Neural progenitor cell (in vitro differentiated cells): ENCODE data around the gene CYSTM1. TPM values are rescaled to one million over a fixed set of nuclear protein-coding genes. Genes with fewer than 3 reads are reported as not detected.
"Not testable (repeated sequence)": the region's sequence is repeated elsewhere in the genome, so short reads cannot be mapped to it uniquely, and the experiment has no call there.

Source experiments
- DNase-seq: peaks from one replicate; pipeline ENCODE4 v3.0.0-alpha.2; 2016; ENCODE audit warnings: low spot score
- H2AFZ ChIP-seq: fragments of 200-600 bp; sonication (generic); replicated peaks from 2 replicates; pipeline ENCODE4 v1.6.1; 2016; ENCODE audit warnings: antibody characterized with exemption
- H3F3A ChIP-seq: fragments of 200-600 bp; sonication (generic); 2 replicates; pipeline ENCODE4 v1.6.1; 2016; ENCODE audit warnings: antibody characterized with exemption, low read depth
- H3K27ac ChIP-seq: fragments of 200-600 bp; sonication (generic); 2 replicates; pipeline ENCODE4 v1.5.1; 2016; ENCODE audit warnings: mild to moderate bottlenecking
- H3K27me3 ChIP-seq: fragments of 200-600 bp; sonication (generic); 2 replicates; pipeline ENCODE4 v1.6.1; 2016; ENCODE audit warnings: mild to moderate bottlenecking, moderate library complexity
- H3K36me3 ChIP-seq: fragments of 200-600 bp; sonication (generic); 2 replicates; pipeline ENCODE4 v1.5.1; 2016
- H3K4me1 ChIP-seq: fragments of 200-600 bp; sonication (generic); 2 replicates; pipeline ENCODE4 v1.6.1; 2016; ENCODE audit warnings: mixed run types
- H3K4me2 ChIP-seq: fragments of 200-600 bp; sonication (generic); 2 replicates; pipeline ENCODE4 v1.6.1; 2016
- H3K4me3 ChIP-seq: fragments of 200-600 bp; sonication (generic); 2 replicates; pipeline ENCODE4 v1.5.1; 2016
- H3K79me2 ChIP-seq: fragments of 200-600 bp; sonication (generic); 2 replicates; pipeline ENCODE4 v1.6.1; 2016; ENCODE audit warnings: low read depth
- H3K9ac ChIP-seq: fragments of 200-600 bp; sonication (generic); 2 replicates; pipeline ENCODE4 v1.6.1; 2016
- H3K9me3 ChIP-seq: fragments of 200-600 bp; sonication (generic); 2 replicates; pipeline ENCODE4 v1.5.1; 2016; ENCODE audit warnings: low read depth
- H4K20me1 ChIP-seq: fragments of 200-600 bp; sonication (generic); 2 replicates; pipeline ENCODE4 v1.6.1; 2016; ENCODE audit warnings: low read depth
- H3K27ac Mint-ChIP-seq: 3 replicates; pipeline ENCODE4 v1.8.0; 2021; ENCODE audit warnings: mixed read lengths
- H3K27me3 Mint-ChIP-seq: 2 replicates; pipeline ENCODE4 v1.8.0; 2022; ENCODE audit warnings: low read depth, mild to moderate bottlenecking, inconsistent platforms, moderate library complexity, mixed read lengths; ENCODE audit not compliant: insufficient read depth
- H3K36me3 Mint-ChIP-seq: 3 replicates; pipeline ENCODE4 v1.8.0; 2021; ENCODE audit warnings: mixed read lengths
- H3K4me1 Mint-ChIP-seq: 3 replicates; pipeline ENCODE4 v1.8.0; 2021; ENCODE audit warnings: mixed read lengths
- H3K4me3 Mint-ChIP-seq: 3 replicates; pipeline ENCODE4 v1.8.0; 2021; ENCODE audit warnings: mild to moderate bottlenecking, moderate library complexity, mixed read lengths
- H3K9me3 Mint-ChIP-seq: 3 replicates; pipeline ENCODE4 v1.8.0; 2020; ENCODE audit warnings: mixed read lengths
- EZH2 ChIP-seq: fragments of 200-600 bp; sonication (generic); IDR thresholded peaks from 2 replicates; pipeline ENCODE4 v1.6.1; 2017; ENCODE audit warnings: antibody characterized with exemption, mild to moderate bottlenecking, moderate library complexity
- EZH2phosphoT487 ChIP-seq: fragments of 200-600 bp; sonication (generic); IDR thresholded peaks from 2 replicates; pipeline ENCODE4 v1.6.1; 2017; ENCODE audit warnings: antibody characterized with exemption
- total RNA-seq: library from RNA; depleted of rRNA; stranded (reverse); fragments of >200 nt; gene quantifications from 2 replicates; pipeline ENCODE4 v1.2.3, GENCODE V29; 2015; ENCODE audit warnings: low replicate concordance
- TF ChIP-seq, protein P1 (sequence below): fragments of 200-600 bp; sonication (generic); IDR thresholded peaks from 2 replicates; pipeline ENCODE4 v1.5.1; 2017; ENCODE audit warnings: antibody characterized with exemption, mild to moderate bottlenecking

Gene CYSTM1
- total RNA-seq, 1 donor from 2014 or later = 8.9 TPM

DNA sequence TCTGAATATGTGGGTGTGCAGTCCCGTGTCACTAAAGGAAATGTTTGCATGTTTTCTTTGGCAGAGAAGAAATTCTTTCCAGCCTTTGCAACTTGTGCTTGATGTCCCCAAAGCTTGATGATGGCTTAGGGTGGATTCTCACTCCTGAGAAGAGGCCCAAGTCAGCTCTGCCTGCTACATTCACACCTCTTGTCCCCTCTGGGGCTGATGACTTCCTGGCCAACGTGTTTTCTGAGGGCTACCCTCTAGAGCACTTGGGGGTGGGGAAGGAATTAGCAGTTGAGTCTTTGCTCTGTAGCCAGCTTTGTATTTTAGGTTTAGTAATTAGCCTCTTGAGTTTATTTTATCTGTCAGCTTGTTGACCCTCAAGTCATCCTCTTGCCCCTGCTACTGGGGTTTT is 19.7 kb downstream of the CYSTM1 start:
- H2AFZ ChIP-seq = no peak overlapping the region
- DNase-seq = no peak
- H4K20me1 ChIP-seq = no peaks in the 10 kb centered on the region
- H3K79me2 ChIP-seq = no peaks in the 10 kb centered on the region
- H3K27ac ChIP-seq = no peak overlapping the region
- H3K4me1 ChIP-seq = peaks cover 21% of the 10 kb centered on the region
- Mint-ChIP-seq H3K36me3 (peaks cover 8% of the 10 kb centered on the region), H3K9me3 (no peaks in the 10 kb centered on the region), H3K4me1 (peaks cover 18% of the 10 kb centered on the region), H3K4me3 (no peak overlapping the region), H3K27me3 (no peaks in the 10 kb centered on the region), H3K27ac (no peak overlapping the region)
- no peaks in the 10 kb centered on the region for H3K9me3 ChIP-seq
- TF ChIP-seq EZH2phosphoT487 = no peak
- TF ChIP-seq, protein P1, sequence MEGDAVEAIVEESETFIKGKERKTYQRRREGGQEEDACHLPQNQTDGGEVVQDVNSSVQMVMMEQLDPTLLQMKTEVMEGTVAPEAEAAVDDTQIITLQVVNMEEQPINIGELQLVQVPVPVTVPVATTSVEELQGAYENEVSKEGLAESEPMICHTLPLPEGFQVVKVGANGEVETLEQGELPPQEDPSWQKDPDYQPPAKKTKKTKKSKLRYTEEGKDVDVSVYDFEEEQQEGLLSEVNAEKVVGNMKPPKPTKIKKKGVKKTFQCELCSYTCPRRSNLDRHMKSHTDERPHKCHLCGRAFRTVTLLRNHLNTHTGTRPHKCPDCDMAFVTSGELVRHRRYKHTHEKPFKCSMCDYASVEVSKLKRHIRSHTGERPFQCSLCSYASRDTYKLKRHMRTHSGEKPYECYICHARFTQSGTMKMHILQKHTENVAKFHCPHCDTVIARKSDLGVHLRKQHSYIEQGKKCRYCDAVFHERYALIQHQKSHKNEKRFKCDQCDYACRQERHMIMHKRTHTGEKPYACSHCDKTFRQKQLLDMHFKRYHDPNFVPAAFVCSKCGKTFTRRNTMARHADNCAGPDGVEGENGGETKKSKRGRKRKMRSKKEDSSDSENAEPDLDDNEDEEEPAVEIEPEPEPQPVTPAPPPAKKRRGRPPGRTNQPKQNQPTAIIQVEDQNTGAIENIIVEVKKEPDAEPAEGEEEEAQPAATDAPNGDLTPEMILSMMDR = no peak
- no peak for TF ChIP-seq EZH2
- H3F3A ChIP-seq = no peaks in the 10 kb centered on the region
- H3K4me3 ChIP-seq = no peak overlapping the region
- H3K36me3 ChIP-seq = no peaks in the 10 kb centered on the region
- H3K27me3 ChIP-seq = no peaks in the 10 kb centered on the region
- H3K9ac ChIP-seq = no peak overlapping the region
- no peak overlapping the region for H3K4me2 ChIP-seq

DNA sequence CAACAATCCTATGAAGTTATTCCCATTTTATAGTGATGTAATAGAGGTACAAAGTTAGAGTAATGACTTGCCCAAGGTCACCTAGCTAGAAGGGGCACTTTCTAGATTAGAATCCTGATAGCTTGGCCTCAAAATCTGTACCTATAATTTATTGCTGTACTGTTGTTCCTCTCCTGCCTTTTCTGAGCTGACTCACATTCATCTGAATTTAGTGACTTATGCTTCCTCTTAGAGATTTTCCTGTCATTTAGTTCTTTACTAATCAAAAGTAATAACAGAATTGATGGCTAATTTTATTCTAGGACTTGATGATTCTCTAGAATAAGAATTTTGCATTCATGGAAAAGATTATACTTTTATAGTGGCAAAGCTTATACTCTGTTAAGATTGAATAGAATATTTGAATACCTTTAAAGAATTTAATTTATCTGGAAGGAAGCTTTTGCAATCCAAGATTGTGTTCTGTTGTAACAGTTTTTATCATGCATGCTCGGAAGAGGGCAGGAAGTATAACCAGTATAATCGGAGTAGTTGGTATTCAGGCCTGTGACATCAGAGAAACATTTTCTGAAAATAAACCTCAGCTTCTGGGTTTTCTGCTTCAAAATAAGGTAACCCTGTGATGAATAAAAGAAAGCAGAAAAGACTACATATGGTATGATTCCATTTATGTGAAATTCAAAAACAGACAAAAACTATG is 21.3 kb downstream of the CYSTM1 start:
- H4K20me1 ChIP-seq = no peaks in the 10 kb centered on the region
- no peak overlapping the region for H2AFZ ChIP-seq
- DNase-seq = no peak
- H3K36me3 ChIP-seq = no peaks in the 10 kb centered on the region
- H3K9me3 ChIP-seq = no peaks in the 10 kb centered on the region
- no peak overlapping the region for H3K27ac ChIP-seq
- Mint-ChIP-seq H3K27ac (no peak overlapping the region), H3K9me3 (no peaks in the 10 kb centered on the region), H3K27me3 (no peaks in the 10 kb centered on the region), H3K36me3 (peaks cover 9% of the 10 kb centered on the region), H3K4me1 (peaks cover 6% of the 10 kb centered on the region), H3K4me3 (no peak overlapping the region)
- TF ChIP-seq EZH2 (no peak), EZH2phosphoT487 (no peak)
- TF ChIP-seq, protein P1 = no peak
- peaks cover 7% of the 10 kb centered on the region for H3K4me1 ChIP-seq
- H3K9ac ChIP-seq = no peak overlapping the region
- H3K4me3 ChIP-seq = no peak overlapping the region
- no peaks in the 10 kb centered on the region for H3F3A ChIP-seq
- H3K27me3 ChIP-seq = no peaks in the 10 kb centered on the region
- H3K79me2 ChIP-seq = no peaks in the 10 kb centered on the region
- no peak overlapping the region for H3K4me2 ChIP-seq

DNA sequence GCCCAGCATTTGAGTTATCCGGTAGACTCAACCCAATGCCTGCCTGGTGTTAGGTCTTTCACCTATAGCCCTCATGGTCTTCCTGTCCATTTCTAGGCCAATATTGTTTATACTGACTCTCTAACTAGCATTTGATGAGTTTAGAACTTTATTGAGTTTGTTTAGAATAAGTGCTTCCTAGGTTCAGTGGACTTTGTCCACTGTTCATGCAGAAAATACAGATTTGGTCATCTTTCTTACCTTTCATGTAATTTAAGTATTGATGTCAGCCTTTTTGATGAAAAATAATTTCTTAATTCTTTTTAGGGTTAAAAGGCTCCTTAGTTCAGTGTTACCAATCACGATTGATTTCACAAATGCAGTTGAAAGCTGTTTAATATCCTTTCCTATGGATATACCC is 22.0 kb downstream of the CYSTM1 start:
- Mint-ChIP-seq H3K27me3 (no peaks in the 10 kb centered on the region), H3K4me3 (no peak overlapping the region), H3K27ac (no peak overlapping the region), H3K4me1 (peaks cover 2% of the 10 kb centered on the region), H3K9me3 (no peaks in the 10 kb centered on the region), H3K36me3 (peaks cover 9% of the 10 kb centered on the region)
- TF ChIP-seq, protein P1 = no peak
- TF ChIP-seq EZH2phosphoT487 = no peak
- no peak for TF ChIP-seq EZH2
- H4K20me1 ChIP-seq = no peaks in the 10 kb centered on the region
- H3K4me3 ChIP-seq = no peak overlapping the region
- no peaks in the 10 kb centered on the region for H3K4me1 ChIP-seq
- no peaks in the 10 kb centered on the region for H3K27me3 ChIP-seq
- DNase-seq = no peak
- no peak overlapping the region for H2AFZ ChIP-seq
- H3K9ac ChIP-seq = no peak overlapping the region
- H3K9me3 ChIP-seq = no peaks in the 10 kb centered on the region
- H3K36me3 ChIP-seq = no peaks in the 10 kb centered on the region
- H3K4me2 ChIP-seq = no peak overlapping the region
- no peak overlapping the region for H3K27ac ChIP-seq
- no peaks in the 10 kb centered on the region for H3F3A ChIP-seq
- no peaks in the 10 kb centered on the region for H3K79me2 ChIP-seq

DNA sequence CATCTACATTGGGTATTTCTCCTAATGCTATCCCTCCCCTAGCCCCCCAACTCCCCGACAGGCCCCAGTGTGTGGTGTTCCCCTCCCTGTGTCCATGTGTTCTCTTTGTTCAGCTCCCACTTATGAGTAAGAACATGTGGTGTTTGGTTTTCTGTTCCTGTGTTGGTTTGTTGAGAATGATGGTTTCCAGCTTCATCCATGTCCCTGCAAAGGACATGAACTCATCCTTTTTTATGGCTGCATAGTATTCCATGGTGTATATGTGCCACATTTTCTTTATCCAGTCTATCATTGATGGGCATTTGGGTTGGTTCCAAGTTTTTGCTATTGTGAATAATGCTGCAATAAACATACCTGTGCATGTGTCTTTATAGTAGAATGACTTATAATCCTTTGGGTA is 23.9 kb downstream of the CYSTM1 start:
- H3K27me3 ChIP-seq, H3K36me3 Mint-ChIP-seq, H3K27ac Mint-ChIP-seq, H3K9me3 Mint-ChIP-seq, H3K4me3 Mint-ChIP-seq, H3K36me3 ChIP-seq, H3K9ac ChIP-seq, H3K27me3 Mint-ChIP-seq, H3K4me1 ChIP-seq, H2AFZ ChIP-seq, H3K4me1 Mint-ChIP-seq, DNase-seq, H3K4me3 ChIP-seq, H4K20me1 ChIP-seq, H3F3A ChIP-seq, H3K79me2 ChIP-seq, H3K9me3 ChIP-seq, H3K4me2 ChIP-seq, H3K27ac ChIP-seq: not testable (repeated sequence)
